Kidney glomerular epithelial cell (primary cell): ENCODE results near the gene TSPAN6.

ENCODE experiments used
- DNase-seq: peaks from one replicate; lab custom pipeline; 2025; lab: John Stamatoyannopoulos, UW

Gene TSPAN6

DNA sequence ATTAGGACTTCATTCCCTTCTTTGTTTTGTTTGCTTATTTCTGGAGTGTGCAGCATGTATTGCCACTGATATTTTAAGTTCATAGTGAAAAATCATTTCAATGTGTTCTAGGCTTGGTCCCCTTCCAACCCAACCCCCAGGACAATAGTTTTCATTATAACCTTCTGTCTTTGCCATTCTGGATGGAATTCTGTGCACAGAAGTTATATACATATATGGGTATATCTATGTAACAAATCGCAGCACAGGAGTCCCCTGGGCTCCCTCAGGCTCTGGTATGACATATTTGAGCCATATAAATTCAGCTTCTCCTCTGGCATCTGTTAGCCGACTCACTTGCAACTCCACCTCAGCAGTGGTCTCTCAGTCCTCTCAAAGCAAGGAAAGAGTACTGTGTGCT lies 52.0 kb downstream of the TSPAN6 start, which contains the start of gene TNMD:
Gene TNMD (plus strand): TSS at position 326 of the 400 bp plus-strand sequence. CDS start 83 bp downstream, outside the sequence.
- no peak for DNase-seq
